ENCODE results near the gene PEX10.

The PEX10 gene

DNA sequence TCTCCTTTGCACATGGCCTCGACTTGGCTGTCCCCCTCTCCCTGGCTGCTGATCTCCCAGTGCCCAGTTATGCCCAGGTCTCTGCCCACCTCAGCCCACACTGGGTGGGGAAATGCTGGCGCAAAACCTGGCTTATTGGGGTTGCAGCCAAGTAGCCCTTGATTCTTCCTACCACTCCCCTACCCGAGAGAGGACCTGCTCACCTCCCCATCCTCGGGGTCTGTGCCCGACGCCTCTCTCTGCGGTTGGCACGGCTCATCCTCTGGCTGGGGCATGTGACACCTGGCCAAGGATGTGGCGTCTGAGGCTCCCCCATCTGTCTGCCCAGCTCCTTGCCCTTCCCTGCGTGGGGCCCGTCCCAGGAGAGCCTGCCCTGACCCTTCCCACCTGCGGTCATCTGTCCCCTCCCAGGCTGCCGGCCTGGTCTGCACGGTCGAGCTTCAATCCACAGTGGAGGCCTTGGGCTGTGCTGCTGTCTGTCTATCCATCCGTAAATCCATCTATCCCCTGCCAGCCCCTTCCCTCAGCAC, 6.5 kb upstream of the PEX10 start:
- DNase-seq, result no peak

DNA sequence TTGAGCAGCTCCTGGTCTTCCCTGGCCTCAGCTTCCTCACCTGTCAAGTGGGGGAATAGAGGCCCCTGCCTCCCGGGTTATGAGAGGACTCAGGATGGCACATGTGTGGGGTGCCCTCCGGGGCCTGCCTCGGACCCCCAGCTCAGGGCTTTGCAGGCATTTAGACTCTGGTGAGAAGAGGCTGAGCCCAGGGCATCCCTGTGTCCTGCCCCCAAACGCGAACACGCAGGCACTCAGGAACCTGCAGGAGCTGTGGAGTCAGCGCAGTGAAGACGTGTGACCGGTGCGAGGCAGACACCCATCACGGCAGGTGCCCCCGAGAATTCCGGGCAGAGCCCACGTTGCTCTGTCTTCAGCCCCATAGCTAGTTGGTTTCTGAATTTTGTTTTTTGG, 5.5 kb upstream of the PEX10 start:
- no peak for DNase-seq

DNA sequence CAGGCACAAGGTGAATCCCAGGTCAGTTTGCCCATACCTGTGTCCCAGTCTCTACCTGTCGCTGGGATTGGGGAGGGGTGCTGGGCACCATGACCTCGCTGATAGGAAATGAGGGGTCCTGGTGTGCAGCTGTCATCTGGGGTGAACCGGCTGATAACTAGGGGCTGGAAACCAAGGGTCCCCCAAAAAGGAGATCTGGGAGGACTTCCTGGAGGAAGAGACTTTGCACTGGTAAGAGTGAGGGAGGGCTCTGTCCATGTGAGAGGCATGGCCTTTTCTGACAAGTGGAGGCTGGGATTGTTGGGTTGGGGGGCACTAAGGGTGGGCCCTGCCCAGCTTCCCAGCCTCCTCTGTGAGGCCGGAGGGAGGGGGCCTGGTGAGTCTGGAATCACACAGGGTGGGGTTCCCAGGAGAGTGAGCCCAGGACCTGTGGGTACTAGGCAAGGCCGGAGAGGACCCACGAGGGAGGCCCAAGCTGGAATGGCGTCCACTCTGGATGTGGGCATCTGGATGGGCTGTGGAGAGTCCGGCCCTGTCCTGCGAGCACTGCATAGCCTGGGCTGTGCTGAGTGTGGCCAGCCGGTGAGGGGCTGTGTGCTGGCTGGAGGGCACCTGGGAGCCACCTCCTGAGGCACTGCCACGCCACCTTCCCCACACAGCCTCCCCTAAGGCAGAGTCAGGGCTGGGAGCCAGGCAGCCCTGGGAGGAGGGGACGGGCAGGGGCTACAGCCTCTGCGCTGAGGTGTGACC, 4.9 kb upstream of the PEX10 start:
- DNase-seq, result no peak

DNA sequence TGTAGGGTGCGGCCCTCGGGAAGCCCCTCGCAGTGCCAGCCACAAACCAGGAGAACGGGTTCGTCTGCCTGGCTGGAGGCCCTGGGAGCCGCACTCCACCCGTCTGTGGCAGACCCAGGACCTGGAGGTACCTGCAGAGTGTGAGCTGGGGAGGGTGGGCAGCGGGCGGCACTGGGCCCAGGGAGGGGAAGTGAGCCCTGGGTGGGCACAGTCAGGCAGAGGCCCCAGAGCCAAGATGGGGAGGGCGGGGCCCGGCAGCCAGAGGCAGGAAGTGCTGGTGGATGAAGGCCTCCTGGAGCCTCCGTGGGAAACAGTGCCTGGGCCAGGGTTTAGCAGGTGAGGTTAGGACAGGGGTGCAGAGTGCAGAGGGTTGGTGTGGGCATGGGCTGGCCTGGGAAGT, 4.0 kb upstream of the PEX10 start:
- DNase-seq, result peak; percentile 29

DNA sequence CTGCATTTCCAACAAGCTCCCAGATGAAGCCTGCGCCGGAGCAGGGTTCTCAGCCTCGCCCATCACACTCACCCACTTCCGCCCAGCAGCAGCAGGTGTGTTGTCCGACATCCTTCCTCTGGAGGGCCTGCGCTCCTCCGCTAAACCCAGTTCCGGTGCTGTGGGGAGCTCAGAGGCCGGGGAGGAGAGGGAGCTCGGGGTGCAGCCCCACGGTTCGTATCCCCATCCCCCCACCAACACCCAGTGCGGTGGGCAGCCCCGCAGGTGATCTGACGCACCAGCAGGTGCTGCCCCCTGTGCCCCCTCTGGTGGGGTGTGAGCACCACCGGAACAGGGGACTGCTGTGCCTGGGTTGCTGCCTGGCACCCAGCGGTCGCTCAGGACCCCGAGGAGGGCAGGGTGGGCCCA, 3.4 kb upstream of the PEX10 start:
- DNase-seq, result peak; percentile 57

DNA sequence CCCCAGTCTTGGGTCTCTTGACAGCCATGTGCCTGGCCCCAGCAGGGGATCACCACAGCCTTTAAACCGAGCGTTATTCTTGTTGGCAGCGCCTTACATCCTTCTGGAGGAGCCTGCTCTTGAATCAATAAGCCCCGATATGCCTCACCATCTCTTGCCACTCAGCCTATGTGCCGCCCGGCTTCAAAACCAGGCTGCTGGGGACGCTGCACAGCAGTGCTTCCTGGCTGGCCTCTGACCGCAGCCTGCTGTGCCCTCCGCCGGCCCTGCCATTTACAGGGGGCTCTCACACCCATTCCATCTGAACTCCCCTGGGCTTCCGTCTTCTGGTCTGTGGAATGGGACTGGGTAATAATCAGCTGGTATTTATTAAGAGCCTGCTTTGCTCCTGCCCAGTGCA, 3.0 kb upstream of the PEX10 start:
- DNase-seq, result no peak

DNA sequence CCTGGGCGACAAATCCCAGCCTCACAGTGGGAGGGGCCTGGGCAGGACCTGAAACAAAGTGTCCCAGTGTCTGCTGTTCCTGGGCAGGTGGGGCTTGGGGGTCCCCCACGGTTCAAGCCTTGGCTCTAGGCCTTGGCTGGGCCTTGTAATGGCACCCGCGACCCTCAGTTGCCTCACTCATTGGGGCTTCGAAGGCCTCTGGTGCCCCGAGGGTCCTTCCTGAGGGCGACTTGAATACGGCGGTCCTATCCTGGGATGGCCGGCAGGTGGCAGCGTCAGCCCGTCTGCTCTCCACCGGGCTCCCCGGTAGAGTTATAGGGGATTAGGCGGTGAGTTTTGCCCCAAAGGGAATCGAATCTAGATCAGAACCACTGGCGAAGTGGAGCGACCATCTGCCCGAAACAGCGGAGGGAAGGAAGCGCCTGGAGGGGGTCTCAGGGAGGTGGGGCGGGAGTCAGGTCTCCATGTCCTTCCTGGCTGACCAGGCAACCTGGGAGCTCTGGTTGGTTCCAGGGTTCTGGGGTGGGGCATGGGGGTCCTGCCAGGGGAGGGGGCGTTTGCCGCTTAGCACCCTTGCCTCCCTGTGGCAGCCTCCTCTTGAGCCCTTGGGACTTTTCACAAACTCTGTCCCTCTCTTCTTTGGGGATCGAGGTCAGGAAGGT, 2.1 kb upstream of the PEX10 start:
- peak; percentile 83 for DNase-seq

DNA sequence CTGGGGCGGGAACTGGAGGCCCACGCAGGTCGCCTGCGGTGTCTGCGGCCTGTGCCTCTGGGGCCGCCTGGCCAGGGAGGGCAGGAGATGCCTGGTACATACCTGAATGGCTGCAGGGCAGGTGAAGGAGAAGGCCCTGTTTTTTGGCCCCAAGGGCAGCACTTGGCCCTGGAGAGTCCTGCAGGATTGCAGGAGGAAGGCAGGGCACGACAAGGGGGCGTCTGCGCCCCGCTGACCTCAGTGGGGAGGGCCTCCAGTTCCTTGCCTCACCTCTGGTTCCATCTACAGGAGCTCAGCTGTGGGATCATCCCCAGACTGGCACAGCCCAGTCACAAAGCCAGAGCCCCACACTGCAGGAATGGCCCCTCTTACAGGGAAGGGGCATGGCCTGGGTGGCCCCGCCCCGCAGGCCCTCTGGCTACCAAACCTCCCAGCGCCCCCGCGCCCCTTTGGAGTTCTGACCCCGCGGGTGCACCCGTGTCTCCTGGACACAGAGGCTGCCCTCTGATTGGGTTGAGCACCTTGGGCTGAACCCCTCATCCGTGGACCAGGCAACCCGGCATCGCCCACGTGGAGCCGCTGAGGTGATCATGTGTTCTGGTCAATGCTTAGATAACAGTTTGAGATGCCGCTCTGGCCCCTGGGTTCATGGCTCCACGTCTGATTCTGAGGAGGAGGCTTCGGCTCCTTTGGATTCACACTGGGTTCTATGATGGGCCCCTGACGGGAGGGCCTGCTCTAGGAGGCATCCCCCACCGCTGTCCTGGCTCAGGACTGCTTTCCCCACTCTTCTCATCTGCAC, 1.3 kb upstream of the PEX10 start:
- no peak for DNase-seq

DNA sequence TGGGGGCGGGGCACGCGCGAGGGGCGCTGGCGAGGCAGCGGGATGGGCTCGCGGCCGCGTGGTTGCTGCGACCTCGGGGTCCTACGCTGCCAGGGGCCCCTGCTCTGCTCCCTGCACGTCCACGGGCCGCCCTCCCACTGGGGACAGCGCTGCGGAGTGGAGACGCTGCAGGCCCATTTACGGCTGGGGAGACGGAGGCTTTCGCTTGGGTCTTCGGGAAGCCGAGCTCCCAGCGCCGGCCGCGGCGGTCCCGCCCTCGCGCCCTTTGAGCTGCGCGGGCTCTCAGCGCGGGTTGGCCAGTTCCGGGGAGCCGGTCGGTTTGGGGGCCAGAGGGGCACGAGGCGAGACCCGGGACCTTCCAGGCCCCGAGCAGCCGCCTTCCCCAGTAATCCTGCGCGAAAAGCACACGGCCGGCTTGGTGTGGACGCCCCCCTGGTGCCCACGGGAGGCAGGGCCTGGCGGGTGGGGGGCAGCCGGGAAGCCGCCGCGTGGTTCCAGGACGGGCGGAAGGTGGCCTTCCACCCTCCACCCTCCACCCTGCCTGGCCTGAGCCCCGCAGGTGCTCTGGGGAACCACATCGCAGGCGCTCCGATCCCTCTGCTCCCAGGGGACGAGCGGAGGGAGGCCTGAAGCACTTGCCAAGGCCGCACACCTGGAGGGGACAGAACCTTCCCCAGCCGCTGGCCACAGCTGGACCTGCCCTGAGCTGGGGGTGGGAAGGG, 570 bp upstream of the PEX10 start:
- DNase-seq, result no peak

DNA sequence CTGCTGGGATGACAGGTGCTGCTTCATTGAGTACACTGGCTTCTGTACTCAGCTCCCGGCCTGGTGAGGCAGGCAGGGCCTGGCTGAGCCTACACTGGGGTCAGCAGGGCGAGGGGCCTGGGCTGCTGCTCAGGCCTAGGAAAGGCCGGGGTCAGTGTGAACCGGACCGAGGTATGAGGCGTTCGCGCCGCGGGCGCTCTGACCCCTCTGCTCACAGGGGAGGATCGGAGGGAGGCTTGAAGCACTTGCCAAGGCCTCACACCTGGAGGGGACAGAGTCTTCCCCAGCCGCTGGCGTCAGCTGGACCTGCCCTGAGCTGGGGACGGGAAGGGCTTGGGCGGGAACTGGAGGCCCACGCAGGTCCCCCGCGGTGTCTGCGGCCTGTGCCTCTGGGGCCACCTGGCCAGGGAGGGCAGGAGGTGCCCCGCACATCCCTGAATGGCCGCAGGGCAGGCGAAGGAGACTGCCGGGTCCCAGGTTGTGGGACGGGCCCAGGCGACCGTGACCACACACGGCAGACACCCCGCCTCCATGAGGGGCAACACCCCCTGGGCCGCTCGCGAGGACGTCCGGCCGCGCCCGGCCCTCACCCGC, 466 bp downstream of the PEX10 start:
- no peak for DNase-seq

DNA sequence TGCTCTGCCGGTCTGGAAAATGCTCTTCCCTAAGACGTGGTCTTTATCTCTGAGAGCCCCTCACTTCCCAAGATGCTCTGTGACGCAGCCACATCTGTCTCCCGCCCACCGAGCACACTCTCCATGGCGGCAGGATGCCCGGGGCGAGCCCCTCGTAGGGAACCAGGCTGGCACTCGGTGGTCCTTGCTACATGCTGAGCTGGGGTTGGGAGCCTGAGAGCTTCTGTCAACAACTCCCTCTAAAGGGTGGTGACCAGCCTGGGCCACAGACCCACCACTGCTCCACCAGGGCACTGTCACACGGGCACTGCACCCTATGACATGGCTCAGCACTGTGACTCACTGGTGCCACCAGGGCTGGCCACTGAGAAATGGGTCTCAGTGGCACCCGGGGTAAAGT, 2.6 kb downstream of the PEX10 start:
- DNase-seq, result no peak

DNA sequence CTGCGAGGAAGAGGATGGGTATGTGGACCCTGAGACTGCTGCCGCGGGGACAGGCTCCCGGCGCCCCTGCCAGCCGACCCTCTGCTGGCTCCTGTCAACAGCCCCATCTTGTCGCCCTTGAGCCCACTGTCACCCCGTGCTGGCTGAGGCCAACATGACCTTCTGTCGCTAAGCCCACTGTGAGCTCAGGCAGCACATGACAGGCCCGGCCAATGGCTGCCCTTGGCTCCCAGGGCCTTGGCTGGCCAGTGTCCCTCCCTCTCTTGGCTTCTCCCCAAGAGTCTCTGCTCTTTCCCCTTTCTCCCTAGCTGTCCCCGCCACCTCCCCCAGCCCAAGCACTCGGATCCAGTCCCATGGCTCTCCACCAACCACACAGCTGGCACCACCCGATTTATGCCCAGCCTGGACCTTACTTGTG, 3.5 kb downstream of the PEX10 start:
- no peak for DNase-seq

DNA sequence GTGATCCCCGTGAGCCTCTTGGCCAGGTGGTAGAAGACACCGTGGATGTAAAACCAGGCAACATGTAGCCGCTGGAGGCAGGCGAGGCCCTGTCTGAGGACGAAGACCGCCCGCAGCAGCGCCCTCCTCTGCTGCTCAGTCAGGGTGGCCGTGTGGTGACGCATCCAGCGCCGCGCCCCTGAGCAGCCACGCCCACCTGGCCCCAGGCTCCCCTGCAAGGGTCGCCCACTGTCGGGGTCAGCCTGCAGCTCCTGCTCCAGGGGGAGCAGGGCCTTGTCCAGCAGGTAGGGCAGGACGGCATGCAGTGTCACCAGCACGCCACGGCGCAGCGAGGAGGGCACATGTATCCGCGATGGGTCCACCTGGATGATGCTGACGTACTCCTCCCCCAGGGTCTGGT, 3.9 kb downstream of the PEX10 start:
- no peak for DNase-seq

DNA sequence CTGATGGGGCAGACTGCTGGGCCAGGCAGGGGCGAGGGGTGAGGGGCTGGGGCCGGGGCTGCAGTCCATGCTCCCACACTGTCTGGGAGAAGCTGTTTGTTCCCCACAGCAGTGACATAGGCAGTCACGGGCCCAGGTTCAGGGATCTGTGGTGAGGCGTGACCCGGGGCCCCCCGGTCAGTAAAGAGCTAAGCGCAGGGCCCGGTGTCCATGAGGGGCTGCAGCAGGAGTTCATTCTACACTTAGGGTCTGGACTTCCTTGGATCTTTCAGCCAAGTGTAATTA, 4.4 kb downstream of the PEX10 start:
- DNase-seq, result no peak

DNA sequence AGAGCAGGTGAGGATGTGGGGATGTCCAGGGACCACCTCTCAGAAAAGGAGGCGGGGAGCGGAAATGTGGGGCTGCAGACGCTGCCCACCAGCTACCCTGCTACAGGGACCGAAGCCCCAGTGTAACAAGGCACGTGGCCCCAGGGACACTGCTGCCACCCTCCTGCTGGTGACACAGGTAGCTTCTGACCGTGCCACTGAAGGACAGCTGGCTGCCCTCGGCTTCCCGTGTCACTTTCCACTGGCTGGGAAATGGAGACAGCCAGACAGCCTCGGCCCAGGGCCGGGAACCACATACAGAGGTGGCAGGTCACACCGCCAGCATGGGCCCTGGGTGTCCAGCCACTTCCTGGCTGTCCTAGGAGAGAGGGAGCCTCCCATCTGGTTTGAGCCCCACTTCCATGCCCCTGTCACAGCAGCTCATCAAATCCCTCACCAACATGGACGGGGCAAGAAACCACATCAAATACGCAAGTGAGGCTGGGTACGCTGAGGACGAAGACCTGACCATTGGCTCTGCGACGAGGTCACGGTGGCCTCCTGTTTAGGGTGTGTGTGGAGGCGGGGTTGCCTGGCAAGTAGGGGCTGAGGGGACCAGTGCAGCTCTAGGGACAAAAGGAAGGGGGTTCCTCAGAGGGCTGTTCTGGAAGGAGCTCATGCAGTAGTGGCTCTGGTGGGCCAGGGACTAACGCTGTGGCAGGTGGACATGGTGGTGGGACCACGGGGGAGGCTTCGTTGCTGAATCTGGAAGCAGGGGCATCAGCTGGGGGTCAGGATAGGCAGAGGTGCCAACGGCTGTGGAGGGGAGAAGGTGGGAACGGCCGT, 5.0 kb downstream of the PEX10 start:
- no peak for DNase-seq

DNA sequence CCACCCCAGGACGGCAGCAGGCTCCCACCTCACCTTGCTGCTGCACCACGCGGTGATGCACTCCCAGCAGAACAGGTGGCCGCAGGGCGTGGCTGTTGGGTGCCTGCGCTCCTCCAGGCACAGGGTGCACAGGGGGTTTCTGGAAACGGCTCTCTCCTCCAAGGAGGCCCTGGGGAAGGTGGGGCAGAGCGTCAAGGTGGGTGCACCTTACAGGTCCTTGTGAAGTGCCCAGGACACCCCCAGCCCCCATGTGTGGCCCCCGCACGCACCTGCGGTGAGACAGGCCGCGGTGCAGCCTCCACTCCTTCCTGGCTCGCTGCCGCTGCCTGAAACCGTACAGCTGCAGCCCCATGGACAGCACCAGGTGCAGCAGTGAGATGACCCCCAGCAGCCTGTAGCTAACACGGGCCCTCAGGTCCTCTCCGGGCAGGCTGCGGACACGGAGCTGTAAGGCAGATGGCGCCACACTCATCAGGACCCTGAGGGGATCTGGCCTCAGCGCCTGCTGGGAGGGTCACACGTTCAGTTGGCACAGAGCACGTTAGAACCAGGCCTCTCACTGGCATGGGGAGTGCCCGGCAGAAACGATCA, 5.8 kb downstream of the PEX10 start:
- no peak for DNase-seq

DNA sequence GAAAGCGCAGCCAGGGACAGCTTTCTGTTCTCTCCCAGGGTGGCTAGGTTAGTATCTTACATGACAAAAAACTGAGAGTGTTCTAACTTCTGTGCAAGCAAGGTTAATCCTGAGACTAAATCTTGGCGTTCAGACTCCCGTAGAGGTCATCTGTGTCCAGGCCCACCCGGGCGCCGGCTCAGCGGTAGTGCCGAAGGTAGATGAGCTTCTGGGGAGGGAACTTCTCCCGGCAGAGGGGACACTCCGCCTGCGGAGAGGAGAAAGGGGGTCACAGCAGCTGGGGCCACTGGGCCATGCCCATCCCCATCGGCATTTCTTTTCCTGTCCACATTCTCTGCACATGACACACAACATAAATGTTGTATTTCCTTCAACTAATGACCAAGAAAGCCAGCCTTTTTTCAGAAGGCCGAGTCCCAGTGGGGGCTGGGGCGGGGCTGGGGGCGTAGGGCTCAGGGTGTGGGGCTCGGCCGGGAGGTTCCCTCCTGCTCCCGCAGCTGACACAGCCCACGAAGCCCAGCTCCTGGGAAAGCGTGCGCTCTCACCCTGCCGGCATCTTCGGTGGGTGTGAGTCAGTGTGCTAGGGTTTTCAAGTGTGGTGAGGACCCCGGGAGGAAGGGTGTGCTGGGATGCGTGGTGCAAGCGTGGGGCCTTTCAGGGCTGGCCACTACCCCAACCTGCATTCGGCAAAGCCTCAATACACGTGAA, 6.6 kb downstream of the PEX10 start:
- DNase-seq, result no peak

DNA sequence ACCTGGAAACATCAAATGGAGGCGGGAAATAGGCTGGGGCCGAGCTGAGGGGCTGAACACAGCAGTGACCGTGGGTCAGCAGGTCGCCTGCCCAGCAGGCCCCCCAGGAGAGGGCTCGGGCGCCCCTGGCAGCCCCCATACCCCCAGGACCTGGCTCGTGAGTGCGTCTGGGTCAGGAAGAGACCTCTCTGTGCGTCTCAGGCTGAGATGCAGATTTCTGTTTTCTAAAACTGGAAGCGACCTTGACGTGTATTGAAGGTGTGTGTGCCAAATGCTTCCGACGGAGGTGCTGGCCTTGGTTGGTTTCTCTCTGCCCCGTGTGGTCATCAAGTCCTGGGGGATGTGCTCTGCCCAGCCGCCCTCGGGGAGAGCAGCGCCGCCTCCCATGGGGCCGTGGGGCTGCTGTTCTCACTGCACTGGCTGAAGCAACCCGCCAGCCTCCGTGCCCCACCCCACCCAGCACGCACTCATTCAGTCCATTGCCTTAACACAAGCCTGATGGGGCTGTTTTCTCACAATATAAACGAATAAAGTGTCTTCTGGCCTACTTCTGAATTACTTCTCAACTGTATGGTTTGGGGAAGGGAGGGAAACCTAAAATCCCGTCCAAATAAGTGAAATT, 7.4 kb downstream of the PEX10 start:
- no peak for DNase-seq

DNA sequence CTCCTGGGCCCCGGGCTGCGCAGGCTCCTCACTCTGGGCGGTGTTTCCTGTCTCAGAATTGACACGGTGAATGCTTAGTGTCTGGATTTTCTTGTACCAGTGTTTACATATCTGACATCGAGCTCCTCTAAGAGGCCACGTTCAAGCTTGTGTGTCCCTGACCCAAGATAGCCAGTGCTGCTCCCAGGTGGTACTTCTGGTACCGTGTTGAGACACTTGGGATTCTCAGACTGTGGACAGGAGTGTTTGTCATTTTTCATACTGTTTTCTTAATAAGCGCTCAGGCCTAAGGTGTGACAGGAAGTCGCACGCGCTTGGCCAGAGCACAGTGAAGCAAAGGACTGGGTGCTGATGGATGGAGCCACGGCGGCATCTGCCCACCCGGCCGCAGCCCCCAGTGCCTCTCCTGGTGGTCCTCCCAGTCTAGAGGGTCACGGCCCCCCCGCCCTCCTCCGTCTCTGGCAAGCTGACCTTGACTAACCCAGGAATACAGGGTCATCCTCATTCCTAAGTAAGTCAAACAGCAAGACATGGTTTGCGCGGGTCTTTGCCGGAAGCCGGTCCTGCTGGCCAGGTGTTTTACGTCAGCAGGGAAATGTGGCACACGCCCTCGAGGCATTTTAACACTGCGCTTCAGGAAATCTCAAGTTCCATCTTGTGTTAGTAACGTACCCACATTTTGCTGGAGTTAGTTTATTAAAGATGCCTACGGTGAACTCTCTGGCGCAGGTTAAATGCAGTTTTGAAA, 8.0 kb downstream of the PEX10 start:
- no peak for DNase-seq

DNA sequence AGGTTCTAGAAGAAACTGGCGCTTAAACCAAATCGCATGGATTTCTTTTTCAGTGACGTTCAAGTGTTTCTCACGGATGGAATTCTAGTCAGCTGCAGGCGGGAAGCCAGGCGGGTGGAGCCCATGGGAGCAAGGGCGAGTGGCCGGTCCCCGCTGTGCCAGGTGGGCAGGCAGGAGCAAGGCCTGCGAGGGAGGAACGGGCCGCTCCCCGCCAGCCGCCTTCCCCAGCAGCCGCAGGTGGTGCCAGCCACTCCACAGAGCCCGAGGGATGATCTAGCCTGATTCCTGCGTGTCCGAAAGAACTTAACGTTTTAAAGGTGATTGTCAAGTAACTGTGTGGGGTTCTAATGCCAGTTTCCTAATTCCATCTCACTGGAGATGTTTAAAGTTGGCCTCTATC, 9.1 kb downstream of the PEX10 start:
- DNase-seq, result no peak
